Heart left ventricle (tissue), 13 donors: ENCODE results near the gene RPAP2.

Experiments
- POLR2A ChIP-seq, 2 donors: fragments of 450-650 bp; IDR thresholded peaks; one replicate each; pipeline ENCODE4 v1.6.1; 2017; ENCODE audit warnings: antibody characterized with exemption in 2 of 2, mild to moderate bottlenecking in 2 of 2, moderate library complexity in 2 of 2
- TF ChIP-seq, protein P1 (sequence below), 12 donors: fragments of 200-600 bp; sonication (generic) in 4 of 12; IDR thresholded peaks; one replicate each; pipeline versions ENCODE4 v1.5.0 to v1.8.0; 2018 to 2022; ENCODE audit warnings: antibody characterized with exemption in 12 of 12, mild to moderate bottlenecking in 5 of 12
- donor health status: ischemic (EF 13 %, LVEDD 7.1; RV severe dilation, severe dysfunction).
- donor health status: DM: no; HTN: yes; CAD: no.
- donor health status: DM: no; HTN: no; CAD: no.
- donor health status: ischemic (EF 25% LVEDD 6.9; RV normal size, moderate dysfunction).
- donor health status: ischemic (EF 25% LVEDD 5.7; RV mildly dilated, moderate dysfunction).
- donor health status: ischemic (EF 35%, LVEDD 5.7; RV mildly dilated, moderate dysfunction).
- donor health status: nonischemic (EF 11% LVEDD 7.7; RV severe dilation, severe dysfunction).
- donor health status: DM: yes; HTN: yes; CAD: no.
- donor health status: PGD.
- donor health status: ischemic (EF 29% LVEDD 5.4; RV normal size, mild dysfunction).
- donor health status: nonischemic (EF 23%, LVEDD 6.1; RV moderate dilation, normal function).

DNA sequence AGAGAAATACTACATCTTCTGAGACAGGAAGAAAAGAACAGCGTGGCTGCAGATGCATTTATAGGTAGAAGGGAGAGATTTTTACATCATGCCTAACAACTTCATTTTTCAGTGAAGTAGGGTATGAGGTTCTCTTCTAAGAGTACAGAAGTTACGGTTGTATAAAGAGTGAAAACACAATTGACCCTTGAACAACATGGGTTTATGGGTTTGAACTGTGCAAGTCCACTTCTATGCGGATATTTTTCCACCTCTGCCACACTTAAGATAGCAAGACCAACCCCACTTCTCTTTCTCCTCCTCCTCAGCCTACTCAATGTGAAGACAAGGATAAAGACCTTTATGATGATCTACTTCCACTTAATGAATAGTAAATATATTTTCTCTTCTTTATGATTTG lies 64.5 kb downstream of the RPAP2 start:
- TF ChIP-seq, protein P1, sequence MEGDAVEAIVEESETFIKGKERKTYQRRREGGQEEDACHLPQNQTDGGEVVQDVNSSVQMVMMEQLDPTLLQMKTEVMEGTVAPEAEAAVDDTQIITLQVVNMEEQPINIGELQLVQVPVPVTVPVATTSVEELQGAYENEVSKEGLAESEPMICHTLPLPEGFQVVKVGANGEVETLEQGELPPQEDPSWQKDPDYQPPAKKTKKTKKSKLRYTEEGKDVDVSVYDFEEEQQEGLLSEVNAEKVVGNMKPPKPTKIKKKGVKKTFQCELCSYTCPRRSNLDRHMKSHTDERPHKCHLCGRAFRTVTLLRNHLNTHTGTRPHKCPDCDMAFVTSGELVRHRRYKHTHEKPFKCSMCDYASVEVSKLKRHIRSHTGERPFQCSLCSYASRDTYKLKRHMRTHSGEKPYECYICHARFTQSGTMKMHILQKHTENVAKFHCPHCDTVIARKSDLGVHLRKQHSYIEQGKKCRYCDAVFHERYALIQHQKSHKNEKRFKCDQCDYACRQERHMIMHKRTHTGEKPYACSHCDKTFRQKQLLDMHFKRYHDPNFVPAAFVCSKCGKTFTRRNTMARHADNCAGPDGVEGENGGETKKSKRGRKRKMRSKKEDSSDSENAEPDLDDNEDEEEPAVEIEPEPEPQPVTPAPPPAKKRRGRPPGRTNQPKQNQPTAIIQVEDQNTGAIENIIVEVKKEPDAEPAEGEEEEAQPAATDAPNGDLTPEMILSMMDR (IDR thresholded peaks at IDR 0.05): no peak
- TF ChIP-seq POLR2A (IDR thresholded peaks at IDR 0.05): no peak
